Iris pigment epithelial cell (primary cell): ENCODE results near the gene FRAT2.
"Not testable (repeated sequence)": the region's sequence is repeated elsewhere in the genome, so short reads cannot be mapped to it uniquely, and the experiment has no call there.

Source experiments
- DNase-seq: peaks from one replicate; pipeline ENCODE4 v3.0.0-alpha.2; 2011; ENCODE audit warnings: low read depth

FRAT2 gene

GRCh38 chr10:97356318-97356914 is 21.9 kb upstream of the FRAT2 start:
- no peak for DNase-seq

GRCh38 chr10:97355571-97355975 is 21.0 kb upstream of the FRAT2 start:
- DNase-seq = peak; percentile 15

GRCh38 chr10:97353945-97354344 is 19.4 kb upstream of the FRAT2 start:
- DNase-seq = no peak

GRCh38 chr10:97349752-97350513 is 15.4 kb upstream of the FRAT2 start:
- DNase-seq = no peak

- DNase-seq = no peak
Observed at GRCh38 chr10:97347317-97347716, 12.8 kb upstream of the FRAT2 start.

GRCh38 chr10:97343664-97344063 is 9.1 kb upstream of the FRAT2 start:
- DNase-seq = not testable (repeated sequence)

GRCh38 chr10:97341416-97341815 is 6.9 kb upstream of the FRAT2 start:
- no peak for DNase-seq

GRCh38 chr10:97338041-97338440 is 3.5 kb upstream of the FRAT2 start:
- DNase-seq = no peak

- DNase-seq = no peak
Observed at GRCh38 chr10:97336942-97337831, 2.7 kb upstream of the FRAT2 start.

GRCh38 chr10:97336446-97336845 is 1.9 kb upstream of the FRAT2 start:
- peak; percentile 43 for DNase-seq

GRCh38 chr10:97336006-97336405 is 1.5 kb upstream of the FRAT2 start:
- DNase-seq = no peak

GRCh38 chr10:97335188-97335619 is 675 bp upstream of the FRAT2 start:
- DNase-seq = no peak

GRCh38 chr10:97333601-97334369 is 744 bp downstream of the FRAT2 start:
- peak; percentile 69 for DNase-seq

- no peak for DNase-seq
Observed at GRCh38 chr10:97333351-97333600, 1.3 kb downstream of the FRAT2 start.

- peak; percentile 78 for DNase-seq
Observed at GRCh38 chr10:97332591-97333350, 1.8 kb downstream of the FRAT2 start.

GRCh38 chr10:97331153-97331703 is 3.3 kb downstream of the FRAT2 start:
- no peak for DNase-seq

GRCh38 chr10:97329766-97330165 is 4.8 kb downstream of the FRAT2 start:
- no peak for DNase-seq

GRCh38 chr10:97328646-97329453 is 5.7 kb downstream of the FRAT2 start:
- DNase-seq = no peak

GRCh38 chr10:97327348-97328294 is 6.9 kb downstream of the FRAT2 start:
- no peak for DNase-seq
